ENCODE measurements around the gene SSPN.

The SSPN gene

GRCh38 chr12:26212396-26212795, 17.0 kb downstream of the SSPN start:
- H3K9ac ChIP-seq (ENCODE audit: low read length): no peak overlapping the region
- no peaks in the 10 kb centered on the region for H3K79me2 ChIP-seq (ENCODE audit: low read length)
- TF ChIP-seq EZH2 (optimal IDR thresholded peaks at IDR 0.05; ENCODE audit: low read depth, low read length) (no peak), EZH2phosphoT487 (IDR thresholded peaks at IDR 0.05; ENCODE audit: low read length) (no peak), CTCF (IDR thresholded peaks at IDR 0.05; ENCODE audit: low read length) (no peak)
- no peak overlapping the region for H2AFZ ChIP-seq (ENCODE audit: low read length)
- no peak overlapping the region for H3K27ac ChIP-seq (ENCODE audit: low read length)
- no peak for DNase-seq
- H3K36me3 ChIP-seq (replicated peaks; ENCODE audit: insufficient read depth, low read length): no peaks in the 10 kb centered on the region
- H3K9me3 ChIP-seq (replicated peaks; ENCODE audit: insufficient read depth, low read length): no peaks in the 10 kb centered on the region
- no peaks in the 10 kb centered on the region for H3F3A ChIP-seq (ENCODE audit: insufficient read depth, low read length)
- no peak overlapping the region for H3K4me3 ChIP-seq (ENCODE audit: low read length)
- no peaks in the 10 kb centered on the region for H4K20me1 ChIP-seq (ENCODE audit: insufficient read depth, low read length)
- H3K27me3 ChIP-seq (replicated peaks; ENCODE audit: insufficient read depth, low read length): no peaks in the 10 kb centered on the region
- no peaks in the 10 kb centered on the region for H3K9me2 ChIP-seq (replicated peaks; ENCODE audit: insufficient read depth, low read length)
- no peak overlapping the region for H3K4me2 ChIP-seq (ENCODE audit: low read depth, low read length)
- no peaks in the 10 kb centered on the region for H3K4me1 ChIP-seq (ENCODE audit: low read length)

GRCh38 chr12:26212988-26213387, 17.6 kb downstream of the SSPN start:
- H3K79me2 ChIP-seq (ENCODE audit: low read length): no peaks in the 10 kb centered on the region
- no peaks in the 10 kb centered on the region for H3F3A ChIP-seq (ENCODE audit: insufficient read depth, low read length)
- H3K4me2 ChIP-seq (ENCODE audit: low read depth, low read length): no peak overlapping the region

DNA sequence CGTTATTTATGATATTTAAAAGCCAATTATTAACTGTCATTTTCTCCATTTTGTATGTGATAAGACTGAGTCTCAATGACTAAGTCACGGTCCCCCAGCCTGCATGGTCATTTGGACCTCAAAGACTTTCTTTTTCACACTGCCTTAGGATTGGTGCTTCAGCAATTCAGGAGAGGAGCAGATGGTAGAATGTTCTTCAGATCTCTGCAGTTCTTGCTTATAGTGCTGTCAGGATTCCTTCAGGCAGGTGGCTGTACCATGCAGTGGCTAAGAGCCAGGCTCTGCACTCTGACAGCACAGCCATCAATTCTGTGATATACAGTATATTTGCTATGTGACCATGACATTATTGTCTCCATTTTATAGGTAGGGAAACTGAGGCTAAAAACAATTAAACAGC, 18.7 kb downstream of the SSPN start:
- Histone ChIP-seq H3K4me1 (ENCODE audit: low read length) (no peaks in the 10 kb centered on the region), H2AFZ (ENCODE audit: low read length) (no peak overlapping the region), H3K79me2 (ENCODE audit: low read length) (no peaks in the 10 kb centered on the region), H4K20me1 (ENCODE audit: insufficient read depth, low read length) (no peaks in the 10 kb centered on the region), H3K9me2 (replicated peaks; ENCODE audit: insufficient read depth, low read length) (no peaks in the 10 kb centered on the region), H3K36me3 (replicated peaks; ENCODE audit: insufficient read depth, low read length) (no peaks in the 10 kb centered on the region), H3K27ac (ENCODE audit: low read length) (no peak overlapping the region), H3K4me2 (ENCODE audit: low read depth, low read length) (no peak overlapping the region), H3K27me3 (replicated peaks; ENCODE audit: insufficient read depth, low read length) (no peaks in the 10 kb centered on the region), H3K9me3 (replicated peaks; ENCODE audit: insufficient read depth, low read length) (no peaks in the 10 kb centered on the region), H3K4me3 (ENCODE audit: low read length) (no peak overlapping the region), H3F3A (ENCODE audit: insufficient read depth, low read length) (no peaks in the 10 kb centered on the region), H3K9ac (ENCODE audit: low read length) (no peak overlapping the region)
- no peak for DNase-seq
- TF ChIP-seq EZH2phosphoT487 (IDR thresholded peaks at IDR 0.05; ENCODE audit: low read length) (no peak), EZH2 (optimal IDR thresholded peaks at IDR 0.05; ENCODE audit: low read depth, low read length) (no peak), CTCF (IDR thresholded peaks at IDR 0.05; ENCODE audit: low read length) (no peak)

More at GRCh38 chr12:26212988-26213387, 17.6 kb downstream of the SSPN start:
- no peak for TF ChIP-seq CTCF (IDR thresholded peaks at IDR 0.05; ENCODE audit: low read length)
- H3K27ac ChIP-seq (ENCODE audit: low read length): no peak overlapping the region
- no peaks in the 10 kb centered on the region for H3K9me2 ChIP-seq (replicated peaks; ENCODE audit: insufficient read depth, low read length)
- no peaks in the 10 kb centered on the region for H3K36me3 ChIP-seq (replicated peaks; ENCODE audit: insufficient read depth, low read length)
- H3K9ac ChIP-seq (ENCODE audit: low read length): no peak overlapping the region
- H3K27me3 ChIP-seq (replicated peaks; ENCODE audit: insufficient read depth, low read length): no peaks in the 10 kb centered on the region
- H4K20me1 ChIP-seq (ENCODE audit: insufficient read depth, low read length): no peaks in the 10 kb centered on the region
- H3K9me3 ChIP-seq (replicated peaks; ENCODE audit: insufficient read depth, low read length): no peaks in the 10 kb centered on the region
- no peak overlapping the region for H2AFZ ChIP-seq (ENCODE audit: low read length)
- H3K4me3 ChIP-seq (ENCODE audit: low read length): no peak overlapping the region
- no peaks in the 10 kb centered on the region for H3K4me1 ChIP-seq (ENCODE audit: low read length)
- no peak for DNase-seq
